NB4 (cell line): ENCODE measurements around the gene SLC25A1.

ENCODE experiments used
- DNase-seq: peaks from one replicate; pipeline ENCODE4 v3.0.0; 2010; ENCODE audit warnings: low read depth
- H3K4me3 ChIP-seq: one replicate; pipeline ENCODE4 v1.5.1; 2011; ENCODE audit warnings: mild to moderate bottlenecking, low read depth, low read length, moderate library complexity
- MYC ChIP-seq: IDR thresholded peaks from 2 replicates; pipeline ENCODE4 v1.6.1; 2011; ENCODE audit warnings: low read depth, low read length
- POLR2A ChIP-seq: IDR thresholded peaks from 2 replicates; pipeline ENCODE4 v1.6.1; 2011; ENCODE audit warnings: mild to moderate bottlenecking; ENCODE audit not compliant: insufficient read length; ENCODE audit errors: extremely low read depth
- TF ChIP-seq, protein P1 (sequence below): IDR thresholded peaks from 2 replicates; pipeline ENCODE4 v1.6.1; 2011; ENCODE audit warnings: low read depth, low read length
- TF ChIP-seq, protein P2 (sequence below): IDR thresholded peaks from one replicate; pipeline ENCODE4 v1.5.1; 2012; ENCODE audit warnings: low read depth, low read length

Gene SLC25A1

GRCh38 chr22:19178657-19179496 lies at the start of gene SLC25A1:
Gene SLC25A1 (minus strand): TSS chr22:19178736. CDS start chr22:19178673, 63 bp downstream.
- peak within 1 kb of the TSS; percentile 49 for H3K4me3 ChIP-seq
- TF ChIP-seq, protein P1, sequence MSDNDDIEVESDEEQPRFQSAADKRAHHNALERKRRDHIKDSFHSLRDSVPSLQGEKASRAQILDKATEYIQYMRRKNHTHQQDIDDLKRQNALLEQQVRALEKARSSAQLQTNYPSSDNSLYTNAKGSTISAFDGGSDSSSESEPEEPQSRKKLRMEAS, result peak; percentile 40; the same call in 1 of the 2 replicates
- TF ChIP-seq, protein P2, sequence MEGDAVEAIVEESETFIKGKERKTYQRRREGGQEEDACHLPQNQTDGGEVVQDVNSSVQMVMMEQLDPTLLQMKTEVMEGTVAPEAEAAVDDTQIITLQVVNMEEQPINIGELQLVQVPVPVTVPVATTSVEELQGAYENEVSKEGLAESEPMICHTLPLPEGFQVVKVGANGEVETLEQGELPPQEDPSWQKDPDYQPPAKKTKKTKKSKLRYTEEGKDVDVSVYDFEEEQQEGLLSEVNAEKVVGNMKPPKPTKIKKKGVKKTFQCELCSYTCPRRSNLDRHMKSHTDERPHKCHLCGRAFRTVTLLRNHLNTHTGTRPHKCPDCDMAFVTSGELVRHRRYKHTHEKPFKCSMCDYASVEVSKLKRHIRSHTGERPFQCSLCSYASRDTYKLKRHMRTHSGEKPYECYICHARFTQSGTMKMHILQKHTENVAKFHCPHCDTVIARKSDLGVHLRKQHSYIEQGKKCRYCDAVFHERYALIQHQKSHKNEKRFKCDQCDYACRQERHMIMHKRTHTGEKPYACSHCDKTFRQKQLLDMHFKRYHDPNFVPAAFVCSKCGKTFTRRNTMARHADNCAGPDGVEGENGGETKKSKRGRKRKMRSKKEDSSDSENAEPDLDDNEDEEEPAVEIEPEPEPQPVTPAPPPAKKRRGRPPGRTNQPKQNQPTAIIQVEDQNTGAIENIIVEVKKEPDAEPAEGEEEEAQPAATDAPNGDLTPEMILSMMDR, result no peak
- peak; percentile 88 for DNase-seq

GRCh38 chr22:19228179-19228578 lies 49.6 kb upstream of the SLC25A1 start:
- TF ChIP-seq, protein P2, result no peak
- TF ChIP-seq, protein P1, result no peak
- TF ChIP-seq MYC, result no peak
- no peak for TF ChIP-seq POLR2A
- H3K4me3 ChIP-seq, result no peak overlapping the region
- no peak for DNase-seq

- DNase-seq, result no peak
- no peak overlapping the region for H3K4me3 ChIP-seq
- no peak for TF ChIP-seq MYC
- TF ChIP-seq POLR2A, result no peak
- TF ChIP-seq, protein P1, result no peak
- TF ChIP-seq, protein P2, result no peak
Measured at GRCh38 chr22:19226428-19226827, 47.9 kb upstream of the SLC25A1 start.

- no peak overlapping the region for H3K4me3 ChIP-seq
- TF ChIP-seq, protein P1, result no peak
- TF ChIP-seq, protein P2, result no peak
- TF ChIP-seq MYC (no peak), POLR2A (no peak)
- DNase-seq, result no peak
Measured at GRCh38 chr22:19225560-19225959, 47.0 kb upstream of the SLC25A1 start.

DNA sequence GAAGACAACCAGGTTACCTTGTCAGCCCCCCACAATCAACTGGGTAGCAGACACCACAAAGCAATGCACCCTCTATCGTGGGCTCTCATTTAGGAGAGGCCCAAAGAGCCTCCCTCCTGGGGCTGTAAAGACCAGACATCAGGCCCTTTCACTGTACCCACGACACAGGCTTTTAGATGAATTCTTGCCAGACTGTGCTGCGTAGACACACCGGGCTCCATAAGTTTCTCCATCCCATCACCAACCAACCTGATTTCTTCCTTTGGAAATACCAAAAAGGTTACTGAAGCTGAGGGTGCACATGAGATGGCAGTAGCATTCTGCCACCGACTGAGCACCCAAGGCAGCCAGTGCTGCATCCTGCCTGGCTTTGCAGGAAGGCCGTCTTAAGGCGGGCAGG lies 46.4 kb upstream of the SLC25A1 start:
- no peak for DNase-seq
- TF ChIP-seq, protein P2, result no peak
- TF ChIP-seq MYC, result no peak
- TF ChIP-seq POLR2A, result no peak
- TF ChIP-seq, protein P1, result no peak
- no peak overlapping the region for H3K4me3 ChIP-seq
